NCI-H748 treated with DMSO at 0.1 percent for 48 hours (cell line): ENCODE data around the gene NFATC1.

Source experiments
- DNase-seq: peaks from one replicate; lab custom pipeline; 2025; lab: John Stamatoyannopoulos, UW

Gene NFATC1

DNA sequence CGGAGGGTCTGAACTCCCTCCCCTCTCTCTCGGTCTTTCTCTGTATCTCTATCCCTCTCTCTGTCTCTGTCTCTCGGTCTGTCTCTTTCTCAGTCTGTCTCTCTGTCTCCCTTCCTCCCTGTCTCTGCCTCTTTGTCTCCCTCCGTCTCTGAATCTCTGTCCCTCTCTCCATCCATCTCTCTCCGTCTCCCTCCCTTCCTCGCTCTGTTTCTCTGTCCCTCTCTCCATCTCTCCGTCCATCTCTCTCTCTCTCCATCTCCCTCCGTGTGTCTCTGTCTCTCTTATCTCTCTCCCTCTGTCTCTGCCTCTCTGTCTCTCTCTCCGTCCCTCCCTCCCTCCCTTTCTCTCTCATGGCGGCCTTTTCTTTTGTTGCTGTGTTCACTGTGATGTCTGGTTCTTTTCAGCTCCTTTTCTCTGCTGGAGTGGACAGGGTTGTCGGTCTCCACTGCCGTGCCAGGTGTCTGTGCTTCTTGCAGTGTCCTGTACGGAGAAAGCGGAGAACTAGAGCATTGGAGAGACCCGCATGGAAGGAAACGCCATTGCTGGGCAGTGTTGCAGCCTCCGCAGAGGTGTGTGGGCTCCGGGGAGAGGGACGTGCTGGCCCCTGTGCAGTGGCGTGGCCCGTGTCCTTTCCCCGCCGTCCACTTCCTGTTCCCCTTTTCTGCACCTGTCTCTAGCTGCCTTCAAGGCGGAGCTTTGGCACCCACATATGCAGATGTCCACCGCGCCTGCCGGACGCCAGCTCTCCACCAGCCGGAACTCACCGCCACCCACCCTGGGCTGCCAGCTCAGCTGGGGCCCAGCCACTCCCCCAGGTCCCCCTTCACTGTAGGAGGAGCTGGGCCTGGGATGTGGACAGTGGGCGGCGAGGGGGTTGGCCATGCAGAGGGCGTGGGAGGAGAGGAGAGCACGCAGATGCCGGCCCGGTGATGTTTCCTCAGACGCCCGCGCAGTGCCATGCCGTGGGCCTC lies 113.1 kb downstream of the NFATC1 start:
- DNase-seq: no peak

DNA sequence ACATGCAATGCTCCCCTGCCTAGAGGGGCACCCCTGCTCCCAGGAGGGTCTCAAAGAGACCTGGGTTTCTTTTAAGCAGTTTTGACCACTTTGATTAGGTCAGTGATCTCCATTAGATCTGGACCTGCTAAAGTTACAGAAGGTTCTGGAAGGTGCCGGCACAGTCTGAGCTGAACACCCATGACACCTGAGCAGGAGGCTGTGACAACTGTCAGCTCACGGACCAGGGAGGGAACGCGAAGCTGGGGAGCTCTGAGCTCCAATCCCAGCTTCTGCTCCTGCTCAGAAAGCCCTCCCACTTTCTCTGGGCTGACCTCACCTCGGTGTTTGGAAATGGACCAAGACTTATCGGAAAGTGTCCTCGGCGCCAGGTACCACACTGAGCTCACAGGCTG lies 113.8 kb downstream of the NFATC1 start:
- no peak for DNase-seq

DNA sequence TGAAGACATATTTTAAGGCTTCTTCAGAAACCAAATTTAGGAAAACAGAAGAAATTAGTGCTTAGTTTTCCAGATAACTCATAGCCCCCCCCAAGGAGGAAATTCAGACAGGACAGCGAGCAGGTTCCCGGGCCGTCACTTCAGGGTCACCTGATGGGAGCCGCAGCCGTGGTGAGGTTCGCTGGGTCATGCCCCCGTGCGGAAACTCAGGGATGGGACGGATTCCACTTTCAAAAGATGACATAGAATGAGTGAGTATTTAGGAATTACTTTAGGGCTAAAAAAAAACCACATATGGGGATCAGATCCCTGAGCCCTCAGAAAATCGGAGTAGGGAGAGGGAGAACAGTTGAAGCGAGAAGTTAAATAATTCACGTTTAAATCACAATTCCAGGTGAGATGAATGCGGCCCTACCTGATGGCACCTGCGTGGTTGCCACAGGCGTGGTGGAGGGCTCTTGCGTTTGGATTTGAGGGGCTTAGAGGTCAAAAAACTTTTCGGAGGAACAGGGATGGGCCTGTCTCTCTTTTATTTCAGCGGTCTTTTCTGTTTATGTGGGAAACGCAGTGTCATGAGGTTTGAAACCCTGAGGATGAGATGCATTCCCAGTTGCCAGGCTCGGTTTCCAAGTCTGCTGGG lies 114.4 kb downstream of the NFATC1 start:
- no peak for DNase-seq

DNA sequence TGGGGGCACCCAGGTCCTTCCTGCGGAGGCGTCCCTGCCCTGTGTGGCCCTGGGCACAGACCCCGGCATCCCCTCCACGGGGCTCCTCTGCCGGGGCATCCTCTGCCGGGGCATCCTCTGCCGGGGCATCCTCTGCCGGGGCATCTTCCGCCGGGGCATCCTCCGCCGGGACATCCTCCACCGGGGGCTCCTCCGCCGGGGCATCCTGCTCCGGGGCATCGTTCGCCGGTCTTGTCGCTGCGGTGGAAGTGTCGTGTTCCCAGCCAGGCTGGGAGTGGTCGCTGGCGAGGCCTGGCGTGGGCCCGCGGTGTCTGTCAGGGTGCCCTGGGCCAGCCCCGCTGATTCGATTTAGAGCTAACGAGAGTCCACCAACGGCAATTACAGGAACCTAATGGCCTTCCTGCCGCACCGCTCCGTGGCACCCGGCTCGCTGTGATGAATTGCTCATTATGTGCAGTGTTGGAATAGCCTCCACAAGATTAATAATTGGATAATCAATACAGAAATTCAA lies 115.1 kb downstream of the NFATC1 start:
- DNase-seq: no peak

DNA sequence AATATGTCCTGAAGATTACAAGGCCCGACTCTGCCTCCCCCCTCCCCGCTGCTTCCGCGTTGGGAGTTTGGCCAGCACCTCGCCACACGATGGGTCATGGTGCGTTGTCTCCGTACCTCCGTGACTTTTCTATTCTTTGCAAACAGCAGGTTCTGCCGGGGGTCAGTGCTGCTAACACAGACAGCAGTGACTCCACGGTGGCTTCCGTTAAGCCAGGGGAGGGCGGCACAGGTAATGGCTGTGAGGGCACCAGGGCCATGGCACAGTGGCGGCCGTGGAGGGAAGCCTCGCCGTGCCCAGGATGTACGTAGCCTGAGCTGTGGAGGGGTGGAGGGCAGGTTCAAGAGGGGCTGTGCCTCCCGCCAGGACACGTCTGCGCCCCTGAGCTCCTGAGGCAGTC lies 115.5 kb downstream of the NFATC1 start:
- no peak for DNase-seq

DNA sequence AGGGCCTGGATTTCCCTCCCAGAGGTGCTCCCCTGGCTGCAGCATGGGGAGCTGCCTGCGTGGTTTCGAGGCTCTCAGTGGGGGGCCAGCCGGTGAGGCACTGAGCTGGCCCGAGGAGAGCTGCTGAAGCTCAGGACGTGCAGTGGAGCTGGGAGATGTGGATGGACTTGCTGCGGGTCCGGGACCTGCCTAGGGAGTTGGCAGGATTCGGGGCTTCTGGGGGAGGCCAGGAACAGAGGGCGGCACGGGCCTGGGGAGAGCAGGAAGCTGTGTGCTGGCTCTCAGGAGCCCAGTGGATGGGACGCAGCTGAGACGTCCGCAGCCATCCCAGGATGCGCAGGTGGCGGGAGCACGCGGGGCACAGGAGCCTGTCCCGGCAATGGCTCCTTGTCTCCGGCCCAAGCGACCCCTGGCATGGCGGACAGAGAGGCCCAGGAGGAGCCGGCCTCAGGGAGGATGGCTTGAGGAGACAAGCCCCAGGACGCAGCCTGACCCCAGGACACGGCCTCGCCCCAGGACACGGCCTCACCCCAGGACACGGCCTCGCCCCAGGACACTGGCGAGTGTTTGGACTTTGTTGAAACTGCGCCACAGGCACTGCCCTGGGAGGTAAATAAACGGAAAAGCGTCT lies 116.1 kb downstream of the NFATC1 start:
- no peak for DNase-seq

DNA sequence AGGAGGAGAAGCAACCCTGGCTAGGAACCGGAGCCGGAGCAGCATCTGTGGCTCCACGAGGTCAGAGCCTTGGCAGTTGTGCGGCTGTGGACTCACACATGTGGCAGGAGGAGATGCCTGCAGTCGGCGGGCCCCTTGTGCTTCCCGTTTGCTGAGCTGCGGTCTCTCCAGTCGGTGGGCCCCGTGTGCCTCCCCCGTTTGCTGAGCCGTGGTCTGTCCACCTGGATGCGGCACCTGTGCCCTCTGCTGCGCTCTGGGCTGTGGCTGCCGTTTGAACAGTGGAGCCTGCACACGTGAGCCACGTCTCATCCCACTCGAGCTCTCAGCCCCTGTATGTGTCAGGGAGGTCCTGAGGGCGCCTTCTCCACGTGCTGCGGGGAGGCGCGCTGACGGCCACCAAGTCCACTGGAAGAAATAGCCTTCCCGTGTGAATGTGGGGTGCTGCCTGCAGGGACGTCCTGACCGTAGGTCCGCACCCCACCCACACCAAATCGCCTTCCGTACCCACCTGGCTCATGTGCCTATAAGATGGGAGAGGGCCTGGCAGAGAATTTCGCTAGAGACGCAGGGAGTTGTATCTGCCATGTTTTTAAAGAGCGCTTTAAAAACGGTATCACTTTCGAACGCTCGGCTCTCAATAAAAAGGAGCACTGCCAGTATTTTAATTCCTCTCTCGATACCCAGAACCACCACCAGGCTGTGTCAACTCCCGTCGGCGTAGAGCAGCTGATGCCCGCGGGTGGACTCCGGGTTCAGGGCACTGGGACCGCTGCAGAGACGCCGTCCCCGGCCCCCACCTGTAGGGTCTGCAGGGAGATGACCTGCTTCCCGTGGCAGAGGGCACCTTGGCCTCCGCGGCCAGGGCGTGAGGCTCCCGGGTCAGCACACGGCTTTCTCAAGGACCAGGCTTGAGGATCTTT lies 117.0 kb downstream of the NFATC1 start:
- no peak for DNase-seq

DNA sequence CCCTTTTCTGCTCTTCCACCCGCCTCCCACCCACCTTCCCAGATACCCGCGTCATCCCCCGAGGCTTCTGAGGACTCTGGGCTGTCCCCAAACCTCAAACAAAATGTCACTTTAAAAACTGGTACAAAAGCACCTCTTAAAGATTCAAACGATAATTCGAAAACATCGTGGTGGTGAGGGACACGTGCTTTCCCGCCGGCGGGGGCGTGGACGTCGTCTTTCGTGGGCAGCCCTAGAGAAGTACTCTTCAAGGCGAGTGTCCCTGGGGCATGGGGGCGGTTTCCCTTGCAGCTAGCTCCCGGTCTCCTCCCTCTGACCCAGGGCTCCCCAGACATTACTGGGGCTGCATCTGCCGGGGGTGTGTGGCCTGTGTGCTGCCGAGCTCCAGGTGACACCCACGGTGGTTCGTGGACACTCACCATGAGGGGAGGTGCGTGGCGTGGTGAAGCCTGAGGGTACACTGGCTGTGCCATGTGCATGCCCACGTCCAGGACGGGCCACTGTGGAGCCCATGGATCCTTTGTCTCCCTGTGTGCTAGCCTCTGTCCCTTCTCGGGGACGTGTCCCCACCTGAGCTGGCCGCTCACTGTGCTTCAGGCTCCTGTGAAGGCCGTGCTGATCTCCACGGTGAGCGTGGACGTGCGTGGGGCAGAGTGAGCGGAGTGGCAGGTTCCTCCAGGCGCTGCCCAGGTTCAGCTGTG lies 117.8 kb downstream of the NFATC1 start:
- no peak for DNase-seq

DNA sequence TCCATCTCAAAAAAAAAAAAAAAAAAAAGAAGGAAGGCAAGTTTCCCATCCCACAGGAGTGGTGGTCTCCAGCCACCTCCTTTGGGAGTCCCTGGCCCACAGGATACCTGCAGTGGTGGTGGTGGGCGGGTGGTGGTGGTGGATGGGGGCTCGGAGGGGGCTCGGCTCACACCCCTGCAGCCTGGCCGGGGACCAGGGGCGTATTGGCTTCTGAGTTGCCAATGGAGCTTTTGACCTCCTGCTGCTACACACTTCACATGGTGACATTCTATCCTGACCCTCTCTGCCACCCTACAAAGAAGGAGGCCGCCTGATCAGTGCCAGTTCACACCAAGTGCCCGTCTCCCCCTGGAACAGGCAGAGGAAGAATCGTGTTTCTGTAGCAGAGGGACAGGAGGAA lies 119.6 kb downstream of the NFATC1 start:
- DNase-seq: no peak

DNA sequence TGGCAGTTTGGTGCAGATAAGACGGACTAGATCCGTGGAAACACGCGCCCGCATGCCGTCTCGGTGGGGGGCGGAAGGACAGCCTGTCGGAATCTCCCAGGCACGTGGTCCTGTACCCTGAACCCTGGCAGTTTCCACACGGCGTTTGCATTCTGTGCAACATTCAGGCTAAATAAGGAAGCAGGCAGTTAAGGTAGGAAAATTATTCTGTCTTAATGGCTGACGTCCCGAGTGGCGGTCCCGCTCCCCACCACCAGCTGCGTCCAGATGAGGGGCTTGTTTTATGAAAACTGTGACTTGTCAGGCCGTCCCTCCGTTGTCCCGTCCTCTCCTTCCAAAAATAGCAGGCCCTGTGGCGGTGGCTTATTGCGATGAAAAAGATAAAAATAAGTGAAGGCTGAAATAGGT lies 120.2 kb downstream of the NFATC1 start:
- DNase-seq: no peak

DNA sequence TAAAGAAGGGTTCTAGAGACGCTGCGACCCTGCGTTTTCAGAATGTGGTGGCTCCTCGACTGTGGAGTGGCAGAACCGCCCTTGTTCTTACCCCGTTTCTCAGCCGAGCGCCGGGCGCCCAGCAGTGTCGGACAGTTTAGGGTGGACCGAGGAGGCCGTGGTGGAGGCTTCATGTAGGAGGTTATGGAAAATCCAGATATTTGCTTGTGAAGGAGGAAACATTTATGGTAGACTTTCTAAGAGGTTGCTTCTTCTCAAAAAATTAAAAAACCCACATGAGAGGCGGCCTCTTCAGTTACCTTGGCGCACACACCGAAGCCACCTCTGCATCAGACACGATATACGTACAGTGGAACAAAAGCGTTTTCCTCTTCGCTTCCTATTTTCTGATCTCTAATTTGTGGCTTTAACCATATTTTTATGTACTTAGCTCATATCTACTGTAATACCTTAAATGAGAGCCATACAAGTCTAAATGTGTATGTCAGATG lies 120.8 kb downstream of the NFATC1 start:
- no peak for DNase-seq

DNA sequence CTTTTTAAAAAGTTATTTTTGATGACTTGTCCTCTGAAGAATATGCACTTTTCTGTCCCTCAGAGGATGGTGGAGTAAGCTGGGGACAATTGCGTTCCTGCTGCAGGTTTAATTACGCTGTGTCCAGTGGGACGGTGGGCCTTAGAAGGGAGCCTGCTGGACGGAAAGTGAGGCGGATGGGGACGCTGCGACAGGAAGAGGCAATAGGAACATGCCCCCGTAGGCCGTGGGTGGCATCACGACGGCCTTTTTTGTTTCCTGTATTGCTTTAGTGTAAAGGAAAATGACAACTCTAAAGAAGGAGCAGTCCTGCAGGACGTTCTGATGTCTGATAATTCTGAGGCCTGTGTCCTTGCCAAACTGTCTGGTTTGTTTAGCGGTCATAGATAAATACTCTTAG lies 121.6 kb downstream of the NFATC1 start:
- no peak for DNase-seq

DNA sequence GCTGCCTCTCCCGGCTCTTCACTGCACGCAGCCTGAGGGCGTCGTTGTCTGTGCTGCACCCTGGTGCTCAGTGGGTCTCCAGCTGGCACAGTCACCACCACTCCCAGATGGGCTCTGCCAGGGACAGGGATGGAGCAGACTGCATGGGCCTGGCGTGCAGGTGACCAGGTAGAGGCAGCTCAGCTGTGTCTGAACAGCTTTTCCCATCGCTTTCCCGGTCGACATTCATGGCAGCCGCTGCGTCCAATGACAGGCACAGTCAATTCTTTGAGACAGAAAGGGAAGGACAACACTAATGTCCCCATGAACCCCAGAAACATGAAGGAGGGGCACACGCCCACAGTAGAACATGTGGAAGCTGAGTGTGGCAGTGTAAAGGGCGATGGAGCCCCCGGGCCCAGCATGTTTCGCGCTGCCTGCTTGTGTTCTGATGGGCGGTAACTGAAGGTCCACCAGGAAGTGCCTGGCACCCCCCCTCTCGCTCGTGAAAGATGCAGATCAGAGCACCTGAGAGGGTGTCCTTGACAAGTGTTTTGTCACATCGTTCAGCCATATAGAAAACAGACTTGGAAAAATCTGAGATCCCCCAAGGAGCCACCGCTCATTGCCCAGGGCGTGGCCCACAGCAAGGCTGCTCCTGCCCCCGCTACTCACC lies 122.4 kb downstream of the NFATC1 start:
- no peak for DNase-seq

DNA sequence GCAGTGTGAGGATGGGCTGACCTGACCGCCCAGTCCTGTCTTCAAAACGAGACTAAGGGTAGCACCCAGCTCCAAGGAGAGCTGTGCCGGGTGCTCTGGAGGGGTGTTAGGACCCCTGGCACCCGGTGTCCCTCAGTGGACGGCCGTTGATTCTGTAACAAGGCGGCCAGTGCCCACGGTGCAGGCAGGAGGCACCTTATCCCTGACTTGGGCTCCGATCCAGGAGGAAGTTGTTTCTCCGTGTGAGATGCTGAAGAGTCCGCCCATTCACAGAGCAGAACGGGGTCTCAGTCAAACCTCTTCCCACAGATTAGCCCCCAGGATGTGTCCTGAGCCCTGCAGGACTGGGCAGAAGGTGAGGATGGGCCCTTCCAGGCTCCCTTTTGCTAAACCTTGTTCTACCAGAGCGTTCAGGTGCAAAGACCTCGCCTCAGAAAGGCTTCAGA lies 123.0 kb downstream of the NFATC1 start:
- DNase-seq: no peak

DNA sequence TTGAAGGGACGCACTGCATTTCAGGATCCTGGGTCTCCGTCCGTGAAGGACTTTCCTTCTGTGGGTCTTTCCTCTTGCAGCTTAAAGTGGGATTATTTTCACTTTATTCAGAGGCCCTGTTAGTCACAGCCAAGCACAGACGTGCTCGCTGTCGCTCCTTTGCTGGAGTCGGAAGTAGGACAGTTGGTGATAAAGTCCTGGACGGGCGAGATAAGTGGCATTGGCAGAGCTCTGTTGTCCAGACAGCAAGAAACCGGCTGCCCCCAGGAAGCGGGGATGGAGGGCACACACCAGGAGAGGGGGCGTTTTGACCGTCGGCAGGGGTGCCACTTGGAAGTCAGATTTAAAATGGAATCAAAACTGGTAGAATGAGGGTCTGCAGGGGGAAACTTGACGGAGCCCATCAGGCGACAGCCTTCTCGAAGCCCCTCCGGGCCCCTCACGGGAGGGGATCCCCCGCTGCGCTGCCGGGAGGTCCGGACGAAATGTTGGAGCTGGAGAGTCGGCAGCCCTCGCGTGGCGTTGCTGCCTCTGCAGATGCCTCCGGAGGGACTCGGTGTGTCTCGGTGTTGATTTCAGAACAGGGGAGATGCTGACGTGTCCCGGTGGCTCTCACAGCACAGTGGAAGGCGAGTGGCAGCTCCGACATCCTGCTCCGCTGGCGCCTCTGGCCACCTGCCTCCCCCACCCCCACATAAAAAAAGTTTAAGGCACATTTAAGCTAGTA lies 124.2 kb downstream of the NFATC1 start:
- DNase-seq: no peak

DNA sequence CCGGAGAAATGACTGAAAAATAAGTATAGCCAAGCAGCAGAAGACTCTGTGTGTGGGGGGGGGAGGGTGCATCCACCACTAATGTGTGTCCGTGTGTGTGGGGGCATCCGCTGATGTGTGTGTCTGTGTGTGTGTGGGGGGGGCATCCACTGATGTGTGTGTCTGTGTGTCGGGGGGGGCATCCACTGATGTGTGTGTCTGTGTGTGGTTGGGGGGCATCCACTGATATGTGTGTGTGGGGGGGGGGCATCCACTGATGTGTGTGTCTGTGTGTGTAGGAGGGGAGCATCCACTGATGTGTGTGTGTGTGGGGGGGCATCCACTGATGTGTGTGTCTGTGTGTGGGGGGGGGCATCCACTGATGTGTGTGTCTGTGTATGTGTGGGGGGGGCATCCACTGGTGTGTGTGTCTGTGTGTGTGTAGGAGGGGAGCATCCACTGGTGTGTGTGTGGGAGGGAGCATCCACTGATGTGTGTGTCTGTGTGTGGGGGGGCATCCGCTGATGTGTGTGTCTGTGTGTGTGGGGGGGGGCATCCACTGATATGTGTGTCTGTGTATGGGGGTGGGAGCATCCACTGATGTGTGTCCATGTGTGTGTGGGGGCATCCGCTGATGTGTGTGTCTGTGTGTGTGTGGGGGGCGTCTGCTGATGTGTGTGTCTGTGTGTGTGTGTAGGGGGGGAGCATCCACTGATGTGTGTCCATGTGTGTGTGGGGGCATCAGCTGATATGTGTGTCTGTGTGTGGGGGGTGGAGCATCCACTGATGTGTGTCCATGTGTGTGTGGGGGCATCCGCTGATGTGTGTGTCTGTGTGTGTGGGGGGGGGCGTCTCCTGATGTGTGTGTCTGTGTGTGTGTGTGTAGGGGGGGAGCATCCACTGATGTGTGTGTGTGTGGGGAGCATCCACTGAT lies 125.0 kb downstream of the NFATC1 start:
- no peak for DNase-seq

DNA sequence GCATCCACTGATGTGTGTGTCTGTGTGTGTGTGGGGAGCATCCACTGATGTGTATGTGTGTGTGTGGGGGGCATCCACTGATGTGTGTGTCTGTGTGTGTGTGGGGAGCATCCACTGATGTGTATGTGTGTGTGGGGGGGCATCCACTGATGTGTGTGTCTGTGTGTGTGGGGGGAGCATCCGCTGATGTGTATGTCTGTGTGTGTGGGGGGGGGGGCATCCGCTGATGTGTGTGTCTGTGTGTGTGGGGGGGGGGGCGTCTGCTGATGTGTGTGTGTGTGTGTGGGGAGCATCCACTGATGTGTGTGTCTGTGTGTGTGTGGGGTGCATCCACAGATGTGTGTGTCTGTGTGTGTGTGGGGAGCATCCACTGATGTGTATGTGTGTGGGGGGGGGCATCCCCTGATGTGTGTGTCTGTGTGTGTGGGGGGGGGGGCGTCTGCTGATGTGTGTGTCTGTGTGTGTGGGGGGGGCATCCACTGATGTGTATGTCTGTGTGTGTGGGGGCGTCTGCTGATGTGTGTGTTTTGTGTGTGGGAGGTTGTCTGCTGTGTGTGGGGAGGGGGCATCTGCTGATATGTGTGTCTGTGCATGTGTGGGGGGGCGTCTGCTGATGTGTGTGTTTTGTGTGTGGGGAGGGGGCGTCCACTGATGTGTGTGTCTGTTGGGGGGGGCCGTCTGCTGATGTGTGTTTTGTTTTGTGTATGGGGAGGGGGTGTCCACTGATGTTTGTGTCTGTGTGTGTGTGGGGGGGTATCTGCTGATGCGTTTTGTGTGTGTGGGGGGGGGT lies 125.9 kb downstream of the NFATC1 start:
- no peak for DNase-seq
